Neural progenitor cell (in vitro differentiated cells): ENCODE measurements around the gene WFS1.

Experiments used
- CTCF ChIP-seq: fragments of 200-600 bp; sonication (generic); IDR thresholded peaks from 2 replicates; pipeline ENCODE4 v1.5.1; 2017; ENCODE audit warnings: antibody characterized with exemption, mild to moderate bottlenecking
- EZH2phosphoT487 ChIP-seq: fragments of 200-600 bp; sonication (generic); IDR thresholded peaks from 2 replicates; pipeline ENCODE4 v1.6.1; 2017; ENCODE audit warnings: antibody characterized with exemption

GRCh38 chr4:6245246-6246169, 24.1 kb upstream of the WFS1 start:
- TF ChIP-seq EZH2phosphoT487 (no peak), CTCF (no peak)
